Caco-2 (cell line): Measurements from ENCODE around the gene CDC7. TPM values are rescaled to one million over a fixed set of nuclear protein-coding genes. Genes with fewer than 3 reads are reported as not detected.

ENCODE experiments used
- BruUV-seq: library from RNA; stranded (reverse); fragments of 400-500 nt; replicated peaks from 2 replicates; lab custom pipeline; 2021; lab: Mats Ljungman, UMichigan
- CTCF ChIA-PET: fragments of 300-600 bp; sonication (Branson Sonifier 250); formaldehyde crosslinking; loops from one replicate; lab custom pipeline; 2022; ENCODE audit warnings: antibody characterized with exemption; lab: Charles Lee
- POLR2A ChIA-PET: fragments of 300-600 bp; sonication (Branson Sonifier 250); formaldehyde crosslinking; loops from one replicate; lab custom pipeline; 2022; ENCODE audit warnings: antibody characterized with exemption; lab: Charles Lee
- DNase-seq, 2 experiments: peaks; one replicate each; pipeline versions ENCODE4 v3.0.0 to v3.0.0-alpha.2; 2020 to 2022
- H3K27me3 ChIP-seq: replicated peaks from 2 replicates; pipeline ENCODE4 v1.6.0; 2011; ENCODE audit warnings: low read length; ENCODE audit not compliant: control insufficient read depth, insufficient read depth
- H3K36me3 ChIP-seq: 2 replicates; pipeline ENCODE4 v1.5.1; 2011; ENCODE audit warnings: low read length; ENCODE audit not compliant: control insufficient read depth, insufficient read depth
- H3K4me1 ChIP-seq: fragments of 250-450 bp; sonication (Bioruptor Pico); 2 replicates; pipeline ENCODE4 v1.5.1; 2020; ENCODE audit warnings: mild to moderate bottlenecking
- H3K4me3 ChIP-seq: 2 replicates; pipeline ENCODE4 v1.5.1; 2011; ENCODE audit warnings: low read depth, mild to moderate bottlenecking, control low read depth, low read length
- H3K9me3 ChIP-seq: fragments of 250-450 bp; sonication (Bioruptor Pico); 2 replicates; pipeline ENCODE4 v1.5.1; 2020; ENCODE audit warnings: mild to moderate bottlenecking, moderate library complexity
- H3K27ac Mint-ChIP-seq: one replicate; pipeline ENCODE4 v1.8.0; 2022; ENCODE audit warnings: mixed read lengths; ENCODE audit not compliant: unreplicated experiment
- H3K27me3 Mint-ChIP-seq: one replicate; pipeline ENCODE4 v1.8.0; 2022; ENCODE audit warnings: mixed read lengths; ENCODE audit not compliant: insufficient read depth, unreplicated experiment
- H3K36me3 Mint-ChIP-seq: one replicate; pipeline ENCODE4 v1.8.0; 2022; ENCODE audit warnings: mild to moderate bottlenecking, mixed read lengths; ENCODE audit not compliant: insufficient read depth, unreplicated experiment
- H3K4me1 Mint-ChIP-seq: one replicate; pipeline ENCODE4 v1.8.0; 2022; ENCODE audit warnings: low read depth, mixed read lengths; ENCODE audit not compliant: unreplicated experiment
- H3K4me3 Mint-ChIP-seq: one replicate; pipeline ENCODE4 v1.8.0; 2022; ENCODE audit warnings: mild to moderate bottlenecking, moderate library complexity, mixed read lengths; ENCODE audit not compliant: unreplicated experiment
- H3K9me3 Mint-ChIP-seq: one replicate; pipeline ENCODE4 v1.8.0; 2022; ENCODE audit warnings: mixed read lengths; ENCODE audit not compliant: unreplicated experiment
- intact Hi-C: fragments of 100-400 bp; cut with micrococcal nuclease; formaldehyde crosslinking; loops from one replicate; pipeline ENCODE4 v1.10.0; 2022; ENCODE audit not compliant: unreplicated experiment
- total RNA-seq: library from RNA; stranded (reverse); gene quantifications from 2 replicates; pipeline ENCODE4 v1.2.3, GENCODE V29; 2022
- TF ChIP-seq, protein P1 (sequence below), 2 experiments: fragments of 200-600 bp in 1 of 2; IDR thresholded peaks; 1 replicate in 1 of 2; 2 replicates in 1 of 2; pipeline versions ENCODE4 v1.5.1 to v1.8.0; 2011 to 2022; ENCODE audit warnings: antibody characterized with exemption in 1 of 2, control low read depth in 1 of 2, inconsistent platforms in 1 of 2, low read depth in 1 of 2, low read length in 1 of 2, mild to moderate bottlenecking in 1 of 2, moderate library complexity in 1 of 2; ENCODE audit not compliant: insufficient read depth in 1 of 2, severe bottlenecking in 1 of 2, unreplicated experiment in 1 of 2

The CDC7 gene
- total RNA-seq, 1 experiment from 2014 or later = 19.4 TPM

- Histone ChIP-seq H3K36me3 (no peaks in the 10 kb centered on the region), H3K4me3 (no peak overlapping the region), H3K27me3 (no peaks in the 10 kb centered on the region), H3K4me1 (no peaks in the 10 kb centered on the region), H3K9me3 (no peaks in the 10 kb centered on the region)
- H3K27ac Mint-ChIP-seq = no peak overlapping the region
- no peaks in the 10 kb centered on the region for H3K9me3 Mint-ChIP-seq
- intact Hi-C loops = no loop called here
- no peaks in the 10 kb centered on the region for H3K27me3 Mint-ChIP-seq
- TF ChIP-seq, protein P1, sequence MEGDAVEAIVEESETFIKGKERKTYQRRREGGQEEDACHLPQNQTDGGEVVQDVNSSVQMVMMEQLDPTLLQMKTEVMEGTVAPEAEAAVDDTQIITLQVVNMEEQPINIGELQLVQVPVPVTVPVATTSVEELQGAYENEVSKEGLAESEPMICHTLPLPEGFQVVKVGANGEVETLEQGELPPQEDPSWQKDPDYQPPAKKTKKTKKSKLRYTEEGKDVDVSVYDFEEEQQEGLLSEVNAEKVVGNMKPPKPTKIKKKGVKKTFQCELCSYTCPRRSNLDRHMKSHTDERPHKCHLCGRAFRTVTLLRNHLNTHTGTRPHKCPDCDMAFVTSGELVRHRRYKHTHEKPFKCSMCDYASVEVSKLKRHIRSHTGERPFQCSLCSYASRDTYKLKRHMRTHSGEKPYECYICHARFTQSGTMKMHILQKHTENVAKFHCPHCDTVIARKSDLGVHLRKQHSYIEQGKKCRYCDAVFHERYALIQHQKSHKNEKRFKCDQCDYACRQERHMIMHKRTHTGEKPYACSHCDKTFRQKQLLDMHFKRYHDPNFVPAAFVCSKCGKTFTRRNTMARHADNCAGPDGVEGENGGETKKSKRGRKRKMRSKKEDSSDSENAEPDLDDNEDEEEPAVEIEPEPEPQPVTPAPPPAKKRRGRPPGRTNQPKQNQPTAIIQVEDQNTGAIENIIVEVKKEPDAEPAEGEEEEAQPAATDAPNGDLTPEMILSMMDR (IDR thresholded peaks at IDR 0.05; ENCODE audit: insufficient read depth in 1 of 2, low read depth in 1 of 2, low read length in 1 of 2, severe bottlenecking in 1 of 2, unreplicated experiment in 1 of 2) = no peak
- H3K4me1 Mint-ChIP-seq = peaks cover 20% of the 10 kb centered on the region
- H3K36me3 Mint-ChIP-seq = peaks cover 6% of the 10 kb centered on the region
- no peak overlapping the region for H3K4me3 Mint-ChIP-seq
- ChIA-PET CTCF (no interaction called here), POLR2A (no interaction called here)
- no TSS peak for BruUV-seq
- DNase-seq = no peak
Measured at GRCh38 chr1:91527781-91528180, 27.1 kb downstream of the CDC7 start.

DNA sequence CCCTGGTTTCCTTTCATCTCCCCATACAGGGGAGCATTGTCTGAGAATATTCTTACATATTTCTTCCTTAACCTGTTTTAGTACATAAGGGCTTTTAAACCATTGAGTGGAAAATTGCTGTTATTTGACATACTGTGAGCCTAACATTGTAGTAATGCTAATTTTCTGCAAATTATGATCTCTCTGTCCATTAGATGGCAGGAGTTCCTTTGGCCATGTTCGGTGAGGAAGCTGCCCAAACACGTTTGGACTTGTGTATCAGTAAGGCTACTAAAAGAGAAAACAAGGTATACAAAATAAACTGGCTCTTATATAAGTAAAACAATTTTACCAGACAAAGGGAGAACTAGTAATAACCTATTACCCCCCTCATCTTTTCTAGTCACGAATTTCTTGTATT lies 29.2 kb downstream of the CDC7 start:
- no peaks in the 10 kb centered on the region for H3K9me3 Mint-ChIP-seq
- peaks cover 4% of the 10 kb centered on the region for H3K36me3 Mint-ChIP-seq
- POLR2A ChIA-PET = interaction anchor here (0.6 kb wide), 2 partner anchors 81 to 373 kb away, joined by 3 to 4 read pairs; no protein-coding TSS in a partner anchor
- no peak overlapping the region for H3K4me3 ChIP-seq
- CTCF ChIA-PET = no interaction called here
- DNase-seq = peak in 1 of 2 experiments; percentile 28
- H3K27ac Mint-ChIP-seq = no peak overlapping the region
- H3K36me3 ChIP-seq = no peaks in the 10 kb centered on the region
- H3K4me1 ChIP-seq = no peaks in the 10 kb centered on the region
- H3K4me3 Mint-ChIP-seq = no peak overlapping the region
- no peaks in the 10 kb centered on the region for H3K9me3 ChIP-seq
- intact Hi-C loops = loop anchor here (1.0 kb wide), 2 partner anchors 81 to 397 kb away; no protein-coding TSS in a partner anchor
- TF ChIP-seq, protein P1 (IDR thresholded peaks at IDR 0.05; ENCODE audit: insufficient read depth in 1 of 2, low read depth in 1 of 2, low read length in 1 of 2, severe bottlenecking in 1 of 2, unreplicated experiment in 1 of 2) = peak in 1 of 2 experiments; percentile 3
- BruUV-seq = no TSS peak
- H3K4me1 Mint-ChIP-seq = peaks cover 12% of the 10 kb centered on the region
- H3K27me3 ChIP-seq = no peaks in the 10 kb centered on the region
- H3K27me3 Mint-ChIP-seq = no peaks in the 10 kb centered on the region

GRCh38 chr1:91533361-91534024 lies 32.8 kb downstream of the CDC7 start:
- intact Hi-C loops = no loop called here
- H3K4me1 ChIP-seq = no peaks in the 10 kb centered on the region
- DNase-seq = no peak
- no peak overlapping the region for H3K4me3 ChIP-seq
- no peaks in the 10 kb centered on the region for H3K27me3 ChIP-seq
- no peak overlapping the region for H3K27ac Mint-ChIP-seq
- H3K27me3 Mint-ChIP-seq = no peaks in the 10 kb centered on the region
- no peaks in the 10 kb centered on the region for H3K36me3 ChIP-seq
- ChIA-PET CTCF (interaction anchor here (0.7 kb wide), 1 partner anchor 563 kb away, joined by 3 read pairs; no protein-coding TSS in a partner anchor), POLR2A (no interaction called here)
- H3K4me1 Mint-ChIP-seq = peaks cover 19% of the 10 kb centered on the region
- TF ChIP-seq, protein P1 (IDR thresholded peaks at IDR 0.05; ENCODE audit: insufficient read depth in 1 of 2, low read depth in 1 of 2, low read length in 1 of 2, severe bottlenecking in 1 of 2, unreplicated experiment in 1 of 2) = no peak
- H3K9me3 Mint-ChIP-seq = no peaks in the 10 kb centered on the region
- no TSS peak for BruUV-seq
- H3K36me3 Mint-ChIP-seq = no peaks in the 10 kb centered on the region
- no peaks in the 10 kb centered on the region for H3K9me3 ChIP-seq
- H3K4me3 Mint-ChIP-seq = no peak overlapping the region
